Parathyroid adenoma (tissue), 2 donors: ENCODE data around the gene CRLF3.
"Not testable (repeated sequence)": the region's sequence is repeated elsewhere in the genome, so short reads cannot be mapped to it uniquely, and the experiment has no call there.

Experiments
- H2AFZ ChIP-seq: fragments of 300-600 bp; sonication (generic); one replicate; pipeline ENCODE4 v1.7.0; 2017; ENCODE audit warnings: antibody characterized with exemption, mild to moderate bottlenecking
- H3K27ac ChIP-seq: fragments of 300-600 bp; sonication (generic); one replicate; pipeline ENCODE4 v1.7.0; 2017
- H3K27me3 ChIP-seq: fragments of 300-600 bp; sonication (generic); one replicate; pipeline ENCODE4 v1.7.0; 2017; ENCODE audit warnings: low read length; ENCODE audit not compliant: control insufficient read depth, insufficient read depth
- H3K36me3 ChIP-seq: fragments of 300-600 bp; sonication (generic); one replicate; pipeline ENCODE4 v1.7.0; 2017; ENCODE audit warnings: low read length; ENCODE audit not compliant: control insufficient read depth, insufficient read depth
- H3K4me1 ChIP-seq: fragments of 300-600 bp; sonication (generic); one replicate; pipeline ENCODE4 v1.7.0; 2017; ENCODE audit warnings: control low read depth
- H3K4me2 ChIP-seq: fragments of 300-600 bp; sonication (generic); one replicate; pipeline ENCODE4 v1.7.0; 2017; ENCODE audit warnings: low read length
- H3K4me3 ChIP-seq: fragments of 300-600 bp; sonication (generic); one replicate; pipeline ENCODE4 v1.7.0; 2017; ENCODE audit warnings: low read depth, low read length
- H3K79me2 ChIP-seq: fragments of 300-600 bp; sonication (generic); one replicate; pipeline ENCODE4 v1.7.0; 2017; ENCODE audit warnings: control low read depth
- H3K9ac ChIP-seq: fragments of 300-600 bp; sonication (generic); one replicate; pipeline ENCODE4 v1.7.0; 2017; ENCODE audit warnings: mild to moderate bottlenecking
- H3K9me3 ChIP-seq: fragments of 300-600 bp; sonication (generic); one replicate; pipeline ENCODE4 v1.7.0; 2017; ENCODE audit warnings: low read length; ENCODE audit not compliant: control insufficient read depth
- TF ChIP-seq, protein P1 (sequence below): fragments of 300-600 bp; sonication (generic); IDR thresholded peaks from one replicate; pipeline ENCODE4 v1.7.0; 2017; ENCODE audit warnings: antibody characterized with exemption, mild to moderate bottlenecking
- donor health status: primary hyperparathyroidism.

The CRLF3 gene

DNA sequence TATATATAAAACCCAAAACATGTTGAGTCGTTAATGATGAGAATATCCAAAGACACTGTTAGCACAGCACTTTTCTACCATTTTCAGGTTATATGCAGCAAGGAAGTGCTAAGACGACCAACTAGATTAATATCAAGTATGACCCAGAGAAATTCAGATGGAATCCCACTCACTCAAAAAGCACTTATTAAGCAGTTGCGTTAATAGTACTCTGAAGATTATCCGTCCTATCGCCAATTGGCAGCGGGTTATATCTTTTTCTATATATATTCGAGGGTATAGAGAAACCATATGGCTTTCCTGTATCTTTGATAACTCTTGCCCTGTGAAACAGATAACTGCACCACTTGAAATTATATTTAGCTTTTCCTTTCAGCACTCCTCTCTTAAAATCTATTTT, 1.1 kb downstream of the CRLF3 start:
- no peaks in the 10 kb centered on the region for H3K36me3 ChIP-seq
- H3K27ac ChIP-seq: peak overlapping the region; percentile 64
- H3K4me1 ChIP-seq: peaks cover 2% of the 10 kb centered on the region
- H3K9me3 ChIP-seq: no peaks in the 10 kb centered on the region
- no peak overlapping the region for H2AFZ ChIP-seq
- H3K79me2 ChIP-seq: peaks cover 20% of the 10 kb centered on the region
- TF ChIP-seq, protein P1, sequence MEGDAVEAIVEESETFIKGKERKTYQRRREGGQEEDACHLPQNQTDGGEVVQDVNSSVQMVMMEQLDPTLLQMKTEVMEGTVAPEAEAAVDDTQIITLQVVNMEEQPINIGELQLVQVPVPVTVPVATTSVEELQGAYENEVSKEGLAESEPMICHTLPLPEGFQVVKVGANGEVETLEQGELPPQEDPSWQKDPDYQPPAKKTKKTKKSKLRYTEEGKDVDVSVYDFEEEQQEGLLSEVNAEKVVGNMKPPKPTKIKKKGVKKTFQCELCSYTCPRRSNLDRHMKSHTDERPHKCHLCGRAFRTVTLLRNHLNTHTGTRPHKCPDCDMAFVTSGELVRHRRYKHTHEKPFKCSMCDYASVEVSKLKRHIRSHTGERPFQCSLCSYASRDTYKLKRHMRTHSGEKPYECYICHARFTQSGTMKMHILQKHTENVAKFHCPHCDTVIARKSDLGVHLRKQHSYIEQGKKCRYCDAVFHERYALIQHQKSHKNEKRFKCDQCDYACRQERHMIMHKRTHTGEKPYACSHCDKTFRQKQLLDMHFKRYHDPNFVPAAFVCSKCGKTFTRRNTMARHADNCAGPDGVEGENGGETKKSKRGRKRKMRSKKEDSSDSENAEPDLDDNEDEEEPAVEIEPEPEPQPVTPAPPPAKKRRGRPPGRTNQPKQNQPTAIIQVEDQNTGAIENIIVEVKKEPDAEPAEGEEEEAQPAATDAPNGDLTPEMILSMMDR: no peak
- H3K9ac ChIP-seq: no peak overlapping the region
- peak overlapping the region; percentile 85 for H3K4me3 ChIP-seq
- H3K27me3 ChIP-seq: no peaks in the 10 kb centered on the region
- H3K4me2 ChIP-seq: peak overlapping the region; percentile 89

DNA sequence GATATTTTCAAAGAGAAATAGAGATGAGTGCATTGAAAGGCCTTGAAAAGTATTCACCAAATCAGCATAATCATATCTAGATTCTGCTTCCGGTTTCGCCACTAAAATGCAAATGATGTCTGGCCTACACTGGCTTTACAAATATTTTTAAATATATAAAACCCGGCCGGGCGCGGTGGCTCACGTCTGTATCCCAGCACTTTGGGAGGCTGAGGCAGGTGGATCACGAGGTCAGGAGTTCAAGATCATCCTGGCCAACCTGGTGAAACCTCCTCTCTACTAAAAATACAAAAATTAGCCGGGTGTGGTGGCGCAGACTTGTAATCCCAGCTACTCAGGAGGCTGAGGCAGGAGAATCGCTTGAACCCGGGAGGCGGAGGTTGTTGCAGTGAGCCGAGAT, 1.6 kb downstream of the CRLF3 start:
- H3K9ac ChIP-seq, H3K4me3 ChIP-seq, H3K27me3 ChIP-seq, H3K36me3 ChIP-seq, H3K4me1 ChIP-seq, H3K27ac ChIP-seq, H3K9me3 ChIP-seq: not testable (repeated sequence)
- H3K4me2 ChIP-seq: peak overlapping the region; percentile 32
- peak overlapping the region; percentile 7 for H2AFZ ChIP-seq
- peaks cover 20% of the 10 kb centered on the region for H3K79me2 ChIP-seq

DNA sequence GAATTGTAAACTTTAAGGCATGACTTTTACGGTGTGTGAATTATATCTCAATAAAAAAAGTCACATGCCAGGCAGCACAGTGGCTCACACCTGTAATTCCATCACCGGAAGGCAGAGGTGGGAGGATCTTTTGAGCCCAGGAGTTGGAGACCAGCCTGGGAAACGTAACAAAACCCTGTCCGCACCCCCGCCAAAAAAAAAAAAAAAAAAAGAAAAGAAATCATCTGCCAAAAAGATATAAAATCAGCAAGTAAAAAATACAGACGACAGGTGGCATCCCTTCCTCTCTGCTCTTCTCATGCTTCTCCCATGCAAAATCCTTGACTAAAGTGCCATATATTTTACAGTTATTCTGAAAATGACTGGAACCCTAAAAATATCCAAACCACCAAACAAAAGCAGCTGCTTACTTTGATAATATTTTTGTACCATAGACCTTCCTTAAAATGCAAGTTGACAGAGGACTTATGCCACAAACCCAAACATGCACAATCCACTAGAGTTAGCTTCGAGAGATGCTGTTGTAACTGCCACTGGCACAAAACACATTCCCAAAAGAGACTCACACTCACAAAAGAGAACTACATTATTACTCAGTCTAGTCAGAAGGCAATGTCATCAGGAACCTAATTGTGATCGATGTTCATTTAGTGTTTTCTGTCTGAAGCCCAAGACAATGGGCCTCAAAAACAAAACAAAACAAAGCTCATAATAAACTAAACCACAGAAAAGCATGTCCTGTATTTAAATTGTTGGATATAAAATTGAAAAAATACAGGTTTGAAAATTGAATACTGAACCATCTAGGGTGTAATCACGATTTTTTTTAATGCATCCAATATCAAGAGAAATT, 2.4 kb downstream of the CRLF3 start:
- H3K9me3 ChIP-seq: no peaks in the 10 kb centered on the region
- TF ChIP-seq, protein P1: no peak
- H3K4me1 ChIP-seq: peaks cover 2% of the 10 kb centered on the region
- no peak overlapping the region for H3K27ac ChIP-seq
- peak overlapping the region; percentile 31 for H3K4me2 ChIP-seq
- H3K9ac ChIP-seq: no peak overlapping the region
- peak overlapping the region; percentile 27 for H3K4me3 ChIP-seq
- peaks cover 20% of the 10 kb centered on the region for H3K79me2 ChIP-seq
- H2AFZ ChIP-seq: no peak overlapping the region
- no peaks in the 10 kb centered on the region for H3K36me3 ChIP-seq
- H3K27me3 ChIP-seq: no peaks in the 10 kb centered on the region

DNA sequence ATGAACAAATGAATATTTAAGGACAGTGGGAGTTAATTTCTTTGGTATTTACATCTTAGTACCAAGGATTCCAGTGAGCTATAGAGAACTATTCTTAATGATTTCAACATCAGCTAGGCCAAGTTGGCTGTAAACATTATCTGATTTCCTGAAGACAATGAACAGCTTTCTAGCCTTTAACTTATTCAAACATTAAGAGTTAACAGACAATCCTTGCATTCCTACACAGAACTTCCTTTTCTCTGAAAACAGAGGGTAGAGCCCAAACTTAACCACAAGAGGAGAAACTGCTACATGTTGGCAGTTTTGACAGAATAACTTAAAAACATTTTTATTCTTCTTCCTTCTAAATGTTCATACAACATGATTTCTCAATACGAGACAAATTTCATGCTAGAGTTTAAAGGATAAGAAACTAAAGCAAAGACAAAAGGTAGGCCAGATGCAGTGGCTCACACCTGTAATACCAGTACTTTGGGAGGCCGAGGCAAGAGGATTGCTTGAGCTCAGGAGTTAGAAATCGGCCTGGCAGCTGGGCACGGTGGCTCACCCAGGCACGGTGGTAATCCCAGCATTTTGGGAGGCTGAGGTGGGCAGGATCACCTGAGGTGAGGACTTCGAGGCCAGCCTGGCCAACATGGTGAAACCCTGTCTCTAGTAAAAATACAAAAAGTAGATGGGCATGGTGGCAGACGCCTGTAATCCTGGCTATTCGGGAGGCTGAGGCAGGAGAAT, 4.4 kb downstream of the CRLF3 start:
- H3K4me3 ChIP-seq: no peak overlapping the region

DNA sequence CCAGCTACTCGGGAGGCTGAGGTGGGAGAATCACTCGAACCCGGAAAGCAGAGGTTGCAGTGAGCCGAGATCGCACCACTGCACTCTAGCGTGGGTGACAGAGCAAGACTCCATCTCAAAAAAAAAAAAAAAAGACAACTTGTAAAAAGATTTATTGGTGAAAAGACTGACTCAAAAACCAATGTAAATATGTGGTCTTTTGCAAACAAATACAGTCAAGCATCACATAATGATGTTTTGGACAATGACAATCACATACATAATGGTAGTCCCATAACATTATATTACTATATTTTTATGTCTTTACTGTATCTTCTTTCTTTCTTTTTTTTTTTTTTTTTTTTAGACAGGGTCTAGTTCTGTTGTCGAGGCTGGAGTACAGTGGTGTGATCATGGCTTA, 8.3 kb downstream of the CRLF3 start:
- peaks cover 21% of the 10 kb centered on the region for H3K79me2 ChIP-seq
- H3K27ac ChIP-seq: no peak overlapping the region
- H3K9me3 ChIP-seq: no peaks in the 10 kb centered on the region
- H3K36me3 ChIP-seq: no peaks in the 10 kb centered on the region
- TF ChIP-seq, protein P1: no peak
- no peak overlapping the region for H2AFZ ChIP-seq
- no peak overlapping the region for H3K4me3 ChIP-seq
- no peak overlapping the region for H3K9ac ChIP-seq
- no peak overlapping the region for H3K4me2 ChIP-seq
- H3K4me1 ChIP-seq: no peaks in the 10 kb centered on the region
- no peaks in the 10 kb centered on the region for H3K27me3 ChIP-seq

More for the DNA sequence above, 4.4 kb downstream of the CRLF3 start:
- Histone ChIP-seq H3K9ac (no peak overlapping the region), H3K36me3 (no peaks in the 10 kb centered on the region), H3K4me2 (no peak overlapping the region), H3K9me3 (no peaks in the 10 kb centered on the region), H3K27ac (no peak overlapping the region), H2AFZ (no peak overlapping the region), H3K27me3 (no peaks in the 10 kb centered on the region), H3K4me1 (peaks cover 2% of the 10 kb centered on the region), H3K79me2 (peaks cover 24% of the 10 kb centered on the region)
- TF ChIP-seq, protein P1: no peak

DNA sequence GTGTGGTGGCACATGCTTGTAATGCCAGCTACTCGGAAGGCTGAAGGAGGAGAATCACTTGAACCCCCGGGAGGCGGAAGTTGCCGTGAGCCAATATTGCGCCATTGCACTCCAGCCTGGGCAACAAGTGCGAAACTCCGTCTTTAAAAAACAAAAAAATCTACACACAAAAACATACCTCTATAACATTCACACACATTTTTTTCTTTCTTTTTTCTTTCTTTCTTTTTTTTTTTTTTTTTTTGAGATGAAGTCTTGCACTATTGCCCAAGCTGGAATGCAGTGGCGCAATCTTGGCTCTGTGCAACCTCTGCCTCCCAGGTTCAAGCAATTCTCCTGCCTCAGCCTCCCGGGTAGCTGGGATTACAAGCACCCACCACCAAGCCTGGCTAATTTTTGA, 9.6 kb downstream of the CRLF3 start:
- H3K9ac ChIP-seq, H3K4me2 ChIP-seq, H2AFZ ChIP-seq, H3K27me3 ChIP-seq, H3K27ac ChIP-seq, H3K9me3 ChIP-seq, H3K4me1 ChIP-seq, H3K36me3 ChIP-seq, H3K4me3 ChIP-seq: not testable (repeated sequence)
- peaks cover 18% of the 10 kb centered on the region for H3K79me2 ChIP-seq

DNA sequence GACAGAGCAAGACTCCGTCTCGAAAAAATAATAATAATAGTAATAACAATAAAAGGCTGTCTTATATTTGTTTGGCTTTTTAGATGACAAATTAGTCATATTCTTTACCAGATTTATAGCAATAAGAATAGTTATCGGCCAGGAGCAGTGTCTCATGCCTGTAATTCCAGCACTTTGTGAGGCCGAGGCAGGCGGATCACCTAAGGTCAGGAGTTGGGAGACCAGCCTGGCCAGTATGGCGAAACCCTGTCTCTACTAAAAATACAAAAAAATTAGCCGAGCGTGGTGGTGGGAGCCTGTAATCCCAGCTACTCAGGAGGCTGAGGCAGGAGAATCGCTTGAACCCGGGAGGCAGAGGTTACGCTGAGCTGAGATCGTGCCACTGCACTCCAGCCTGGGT, 10.3 kb downstream of the CRLF3 start:
- H3K4me2 ChIP-seq, H3K4me1 ChIP-seq, H3K36me3 ChIP-seq, H3K27me3 ChIP-seq, H3K4me3 ChIP-seq, H2AFZ ChIP-seq, H3K9ac ChIP-seq, H3K9me3 ChIP-seq, H3K27ac ChIP-seq: not testable (repeated sequence)
- H3K79me2 ChIP-seq: peaks cover 13% of the 10 kb centered on the region
